ENCODE data around the gene AJAP1.

The AJAP1 gene

DNA sequence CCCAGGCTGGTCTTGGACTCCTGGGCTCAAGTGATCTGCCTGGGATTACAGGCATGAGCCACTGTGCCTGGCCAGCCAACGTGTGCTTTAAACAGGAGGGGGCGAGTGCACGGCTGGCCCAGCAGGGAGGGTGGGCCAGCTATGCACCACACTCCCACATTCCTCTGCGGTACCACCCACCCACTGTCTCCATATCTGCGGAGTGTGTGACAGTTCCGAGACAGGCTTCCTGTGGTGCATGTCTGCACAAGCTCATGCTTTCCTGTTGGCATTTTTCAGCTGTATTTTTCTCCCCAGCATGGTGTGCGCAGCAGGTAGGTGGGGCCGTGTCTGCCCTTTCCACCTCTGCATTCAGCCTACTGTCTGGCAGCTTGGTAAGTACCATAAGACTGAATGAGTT lies 183.3 kb downstream of the AJAP1 start:
- TF ChIP-seq, protein P1, sequence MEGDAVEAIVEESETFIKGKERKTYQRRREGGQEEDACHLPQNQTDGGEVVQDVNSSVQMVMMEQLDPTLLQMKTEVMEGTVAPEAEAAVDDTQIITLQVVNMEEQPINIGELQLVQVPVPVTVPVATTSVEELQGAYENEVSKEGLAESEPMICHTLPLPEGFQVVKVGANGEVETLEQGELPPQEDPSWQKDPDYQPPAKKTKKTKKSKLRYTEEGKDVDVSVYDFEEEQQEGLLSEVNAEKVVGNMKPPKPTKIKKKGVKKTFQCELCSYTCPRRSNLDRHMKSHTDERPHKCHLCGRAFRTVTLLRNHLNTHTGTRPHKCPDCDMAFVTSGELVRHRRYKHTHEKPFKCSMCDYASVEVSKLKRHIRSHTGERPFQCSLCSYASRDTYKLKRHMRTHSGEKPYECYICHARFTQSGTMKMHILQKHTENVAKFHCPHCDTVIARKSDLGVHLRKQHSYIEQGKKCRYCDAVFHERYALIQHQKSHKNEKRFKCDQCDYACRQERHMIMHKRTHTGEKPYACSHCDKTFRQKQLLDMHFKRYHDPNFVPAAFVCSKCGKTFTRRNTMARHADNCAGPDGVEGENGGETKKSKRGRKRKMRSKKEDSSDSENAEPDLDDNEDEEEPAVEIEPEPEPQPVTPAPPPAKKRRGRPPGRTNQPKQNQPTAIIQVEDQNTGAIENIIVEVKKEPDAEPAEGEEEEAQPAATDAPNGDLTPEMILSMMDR (IDR thresholded peaks at IDR 0.05; ENCODE audit: extremely low read depth, missing control alignments), result no peak
- no peak for DNase-seq (ENCODE audit: low spot score)

DNA sequence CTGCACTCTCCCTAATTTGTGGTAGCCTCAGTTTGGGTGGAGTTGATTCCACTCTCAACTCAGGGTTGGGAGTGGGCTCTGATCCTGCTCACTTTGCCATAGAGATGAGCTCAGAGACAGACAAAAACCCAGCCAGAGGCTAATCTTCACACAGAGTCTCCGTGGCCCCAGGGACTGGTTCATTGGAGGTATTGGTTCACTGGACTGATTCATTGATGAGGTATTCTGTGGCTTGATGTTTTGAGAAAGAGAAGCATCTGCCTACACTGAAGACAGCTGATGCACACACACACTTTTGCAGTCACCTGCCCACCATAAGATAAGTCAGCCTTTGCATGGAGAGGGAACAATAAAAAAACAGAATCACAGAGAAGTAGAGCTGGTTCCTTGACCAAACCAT lies 183.8 kb downstream of the AJAP1 start:
- TF ChIP-seq, protein P1 (IDR thresholded peaks at IDR 0.05; ENCODE audit: extremely low read depth, missing control alignments), result no peak
- DNase-seq (ENCODE audit: low spot score), result no peak

All from GM20000 (cell line).